GM12878 (cell line): ENCODE data around the gene FN1. TPM values are rescaled to one million over a fixed set of nuclear protein-coding genes. Genes with fewer than 3 reads are reported as not detected.

Experiments used
- ATAC-seq: fragments of 200-7000 bp; cut with Tn5 transposase; 3 replicates; pipeline ENCODE4 v1.9.1; 2020; ENCODE audit warnings: mild to moderate bottlenecking, moderate library complexity
- BruUV-seq: library from RNA; stranded (reverse); fragments of 400-500 nt; replicated peaks from 2 replicates; lab custom pipeline; 2021; lab: Mats Ljungman, UMichigan
- CTCF ChIA-PET: fragments of 300-600 bp; sonication (Branson Sonifier 250); formaldehyde crosslinking; extraction: SDS; loops from one replicate; lab custom pipeline; 2021; ENCODE audit warnings: inconsistent platforms; lab: Yijun Ruan, JAX
- POLR2A ChIA-PET: fragments of 350-600 bp; formaldehyde crosslinking; extraction: SDS; loops from one replicate; lab custom pipeline; 2021; ENCODE audit warnings: inconsistent platforms; lab: Charles Lee
- RAD21 ChIA-PET: fragments of 300-600 bp; sonication (Branson Sonifier 250); formaldehyde crosslinking; loops from one replicate; lab custom pipeline; 2023; ENCODE audit warnings: antibody characterized with exemption; ENCODE audit not compliant: unreplicated experiment; lab: Charles Lee
- SMC1A ChIA-PET: fragments of 300-600 bp; sonication (Branson Sonifier 250); formaldehyde crosslinking; loops from one replicate; lab custom pipeline; 2023; ENCODE audit not compliant: unreplicated experiment, uncharacterized antibody; lab: Charles Lee
- DNase-seq: peaks from one replicate; pipeline ENCODE4 v3.0.0-alpha.2; 2011; ENCODE audit warnings: low read depth, low spot score
- FAIRE-seq: peaks from 3 replicates; lab custom pipeline; 2011; peaks lifted over from hg19 to GRCh38; lab: Jason Lieb, UNC
- H2AFZ ChIP-seq: 2 replicates; pipeline ENCODE4 v1.6.0; 2011; ENCODE audit warnings: low read depth, low read length, control low read depth; ENCODE audit not compliant: control insufficient read depth
- H3K27ac ChIP-seq: 2 replicates; pipeline ENCODE4 v1.5.1; 2011; ENCODE audit warnings: control low read depth; ENCODE audit not compliant: control insufficient read depth, insufficient read depth
- H3K27me3 ChIP-seq, 2 experiments: replicated peaks in 1 of 2; 2 replicates each; pipeline versions ENCODE4 v1.6.0 to v1.6.1; 2011; ENCODE audit warnings: low read length in 1 of 2; ENCODE audit not compliant: control insufficient read depth in 2 of 2, insufficient read depth in 2 of 2
- H3K36me3 ChIP-seq, 2 experiments: 2 replicates each; pipeline ENCODE4 v1.5.1; 2011; ENCODE audit warnings: low read length in 1 of 2; ENCODE audit not compliant: control insufficient read depth in 2 of 2, insufficient read depth in 2 of 2
- H3K4me1 ChIP-seq: 2 replicates; pipeline ENCODE4 v1.6.1; 2011; ENCODE audit warnings: mild to moderate bottlenecking, low read length, moderate library complexity, mixed read lengths; ENCODE audit not compliant: control insufficient read depth, insufficient read depth
- H3K4me2 ChIP-seq: 2 replicates; pipeline ENCODE4 v1.6.0; 2011; ENCODE audit warnings: control low read depth; ENCODE audit not compliant: control insufficient read depth, insufficient read depth
- H3K4me3 ChIP-seq: fragments of 200-600 bp; sonication (generic); 2 replicates; pipeline ENCODE4 v1.5.1; 2016
- H3K79me2 ChIP-seq: 2 replicates; pipeline ENCODE4 v1.6.0; 2011; ENCODE audit warnings: low read length; ENCODE audit not compliant: control insufficient read depth, insufficient read depth
- H3K9ac ChIP-seq: 2 replicates; pipeline ENCODE4 v1.8.0; 2011; ENCODE audit warnings: low read length, control low read depth, mixed read lengths; ENCODE audit not compliant: control insufficient read depth, insufficient read depth
- H3K9me3 ChIP-seq: replicated peaks from 3 replicates; pipeline ENCODE4 v1.5.1; 2011; ENCODE audit warnings: mild to moderate bottlenecking, low read length; ENCODE audit not compliant: control insufficient read depth, insufficient read depth
- H4K20me1 ChIP-seq: 2 replicates; pipeline ENCODE4 v1.6.0; 2011; ENCODE audit not compliant: control insufficient read depth, insufficient read depth
- ATF7 ChIP-seq: fragments of 450-650 bp; IDR thresholded peaks from 2 replicates; pipeline ENCODE4 v1.6.1; 2016; ENCODE audit warnings: low read depth, mild to moderate bottlenecking
- BCL11A ChIP-seq: IDR thresholded peaks from 2 replicates; pipeline ENCODE4 v1.6.1; 2011; ENCODE audit warnings: low read depth, low read length
- DPF2 ChIP-seq: fragments of 450-650 bp; IDR thresholded peaks from 2 replicates; pipeline ENCODE4 v1.6.1; 2017; ENCODE audit warnings: mild to moderate bottlenecking
- EP300 ChIP-seq, 2 experiments: fragments of 150-350 bp in 1 of 2; IDR thresholded peaks; 2 replicates each; pipeline ENCODE4 v1.6.1; 2011 to 2012; ENCODE audit warnings: low read depth in 2 of 2, low read length in 2 of 2, borderline replicate concordance in 1 of 2, improper control_type of control experiment in 1 of 2, inconsistent platforms in 1 of 2; ENCODE audit not compliant: control insufficient read depth in 1 of 2
- GATAD2B ChIP-seq: fragments of 450-650 bp; conservative IDR thresholded peaks from 2 replicates; pipeline ENCODE4 v1.6.1; 2017; ENCODE audit warnings: low read depth, mild to moderate bottlenecking, moderate library complexity
- JUND ChIP-seq: IDR thresholded peaks from 2 replicates; pipeline ENCODE4 v1.6.1; 2012; ENCODE audit warnings: low read depth, mild to moderate bottlenecking, low read length, improper control_type of control experiment, moderate library complexity
- LARP7 ChIP-seq: fragments of 450-650 bp; IDR thresholded peaks from 2 replicates; pipeline ENCODE4 v1.6.1; 2017; ENCODE audit warnings: mild to moderate bottlenecking
- MTA2 ChIP-seq: fragments of 450-650 bp; IDR thresholded peaks from 2 replicates; pipeline ENCODE4 v1.6.1; 2016; ENCODE audit warnings: low read depth, mild to moderate bottlenecking, moderate library complexity
- MYC ChIP-seq: IDR thresholded peaks from 2 replicates; pipeline ENCODE4 v1.6.1; 2011; ENCODE audit warnings: mild to moderate bottlenecking, low read length, moderate library complexity, inconsistent platforms; ENCODE audit not compliant: insufficient read depth, insufficient replicate concordance, insufficient read length, severe bottlenecking
- NFIC ChIP-seq: IDR thresholded peaks from 2 replicates; pipeline ENCODE4 v1.6.1; 2012; ENCODE audit warnings: low read depth, mild to moderate bottlenecking, inconsistent platforms, low read length, moderate library complexity
- RELA ChIP-seq: fragments of 450-650 bp; IDR thresholded peaks from 2 replicates; pipeline ENCODE4 v1.8.0; 2014; ENCODE audit warnings: borderline replicate concordance; ENCODE audit not compliant: partially characterized antibody
- STAT1 ChIP-seq: fragments of 450-650 bp; conservative IDR thresholded peaks from 2 replicates; pipeline ENCODE4 v1.6.1; 2014; ENCODE audit warnings: antibody characterized with exemption, mild to moderate bottlenecking
- WGBS: methylation state at CpG from one replicate; pipeline ENCODE4 v1.1.6; 2016; ENCODE audit warnings: low lambda C conversion rate; ENCODE audit not compliant: insufficient replicate concordance, insufficient coverage; ENCODE audit errors: missing lambda C conversion rate; 5-methylcytosine and 5-hydroxymethylcytosine counted together
- in situ Hi-C: fragments of 300-500 bp; cut with MboI; formaldehyde crosslinking; loops from 9 replicates; pipeline ENCODE4 v1.14.3; 2018; ENCODE audit warnings: mixed read lengths
- intact Hi-C: fragments of 100-400 bp; cut with micrococcal nuclease; formaldehyde crosslinking; loops from one replicate; pipeline ENCODE4 v1.14.2; 2022; ENCODE audit not compliant: unreplicated experiment
- polyA plus RNA-seq, 11 experiments: library from polyadenylated mRNA; depleted of rRNA in 4 of 11; unstranded in 6 of 11; stranded (reverse) in 5 of 11; fragments of >200 nt; fragmentation: Nextera tagmentation in 4 of 11; fragmentation: Illumina TruSeq in 1 of 11; extraction: Ambion mirVana in 4 of 11; extraction: Trizol in 1 of 11; gene quantifications; 1 replicate in 1 of 11; 2 replicates in 10 of 11; pipeline versions ENCODE4 v1.2.1 to v1.2.3, GENCODE V29; 2011 to 2016; ENCODE audit warnings: inconsistent platforms in 2 of 11, missing spikeins in 2 of 11, low read depth in 1 of 11
- total RNA-seq, 4 experiments: library from RNA; depleted of rRNA in 3 of 4; stranded (reverse); fragments of >200 nt in 3 of 4; fragmentation: Illumina TruSeq in 1 of 4; extraction: Trizol in 1 of 4; gene quantifications; 2 replicates each; pipeline versions ENCODE4 v1.2.1 to v1.2.3, GENCODE V29; 2013 to 2021
- TF ChIP-seq, protein P1 (sequence below): IDR thresholded peaks from 2 replicates; pipeline ENCODE4 v1.6.1; 2011; ENCODE audit warnings: low read depth, low read length, improper control_type of control experiment, borderline replicate concordance
- TF ChIP-seq, protein P2 (sequence below): fragments of 450-650 bp; IDR thresholded peaks from 2 replicates; pipeline ENCODE4 v1.6.1; 2017; ENCODE audit warnings: mild to moderate bottlenecking, moderate library complexity

Gene FN1
- total and polyA plus RNA-seq, 10 of the 15 experiments (the other 5 are each of a cell fraction or from before 2014, with no cell fraction given), result 0.60 to 9.4 (median 1.5) TPM

DNA sequence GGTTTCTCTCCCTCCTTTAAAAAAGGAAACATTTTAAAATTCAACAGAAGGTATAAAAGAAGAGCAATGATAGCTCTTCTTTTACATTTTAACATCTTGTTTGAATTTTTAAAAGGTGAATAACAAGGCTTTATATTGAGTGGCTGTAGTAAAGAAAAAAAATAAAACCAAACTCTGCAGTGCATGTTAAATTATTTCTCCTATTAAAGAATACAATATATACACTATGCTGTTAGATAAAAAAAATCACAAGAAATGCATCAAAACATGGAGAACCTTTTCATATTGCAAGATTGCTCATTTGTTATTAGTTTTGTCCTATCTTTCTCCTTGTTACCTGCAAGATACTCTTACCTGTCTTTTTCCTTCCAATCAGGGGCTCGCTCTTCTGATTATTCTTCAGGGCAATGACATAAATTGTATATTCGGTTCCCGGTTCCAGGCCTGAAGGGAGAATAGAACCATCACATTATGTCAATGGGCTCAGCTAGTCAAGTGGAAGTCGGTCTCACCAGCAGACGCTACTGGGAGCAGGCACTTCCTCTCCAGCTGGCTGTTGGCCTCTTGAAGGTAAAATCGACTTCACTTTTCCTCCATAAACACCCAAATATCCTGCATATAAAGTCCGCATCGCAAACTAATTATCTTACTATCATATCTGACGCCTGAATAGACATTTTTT is 62.8 kb downstream of the FN1 start:
- DNase-seq (no peak), ATAC-seq (no peak), FAIRE-seq (no peak)
- Histone ChIP-seq H3K9me3 (no peaks in the 10 kb centered on the region; the same call in 1 of the 3 replicates), H4K20me1 (no peaks in the 10 kb centered on the region), H3K27ac (no peak overlapping the region), H3K9ac (no peak overlapping the region), H3K79me2 (no peaks in the 10 kb centered on the region), H3K4me2 (no peak overlapping the region), H3K36me3 (no peaks in the 10 kb centered on the region; a peak in 1 of 4 replicates), H2AFZ (no peak overlapping the region), H3K27me3 (no peaks in the 10 kb centered on the region), H3K4me3 (no peak overlapping the region), H3K4me1 (no peaks in the 10 kb centered on the region)
- 98% methylated on average over 9 of the region's 9 CpGs for WGBS
- no TSS peak for BruUV-seq
- ChIA-PET RAD21 (interaction anchor here (0.6 kb wide), 1 partner anchor 36 kb away, joined by 3 read pairs; no protein-coding TSS in a partner anchor), CTCF (interaction anchor here (1.0 to 1.1 kb wide), 2 partner anchors 9 to 11 kb away, joined by 3 read pairs; no protein-coding TSS in a partner anchor), POLR2A (interaction anchor here (0.6 kb wide), 2 partner anchors 39 to 1007 kb away, joined by 3 to 6 read pairs; no protein-coding TSS in a partner anchor), SMC1A (interaction anchor here (1.0 kb wide), 1 partner anchor 47 kb away, joined by 3 read pairs; no protein-coding TSS in a partner anchor)
- intact Hi-C loops, result no loop called here
- TF ChIP-seq GATAD2B (no peak), NFIC (no peak), EP300 (IDR thresholded peaks at IDR 0.05; ENCODE audit: borderline replicate concordance in 1 of 2, control insufficient read depth in 1 of 2, low read depth in 2 of 2, low read length in 2 of 2) (no peak), DPF2 (no peak), BCL11A (no peak), MYC (no peak), RELA (no peak), ATF7 (no peak), LARP7 (no peak), JUND (no peak), STAT1 (no peak), MTA2 (no peak)
- TF ChIP-seq, protein P1, sequence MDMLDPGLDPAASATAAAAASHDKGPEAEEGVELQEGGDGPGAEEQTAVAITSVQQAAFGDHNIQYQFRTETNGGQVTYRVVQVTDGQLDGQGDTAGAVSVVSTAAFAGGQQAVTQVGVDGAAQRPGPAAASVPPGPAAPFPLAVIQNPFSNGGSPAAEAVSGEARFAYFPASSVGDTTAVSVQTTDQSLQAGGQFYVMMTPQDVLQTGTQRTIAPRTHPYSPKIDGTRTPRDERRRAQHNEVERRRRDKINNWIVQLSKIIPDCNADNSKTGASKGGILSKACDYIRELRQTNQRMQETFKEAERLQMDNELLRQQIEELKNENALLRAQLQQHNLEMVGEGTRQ, result no peak
- TF ChIP-seq, protein P2, sequence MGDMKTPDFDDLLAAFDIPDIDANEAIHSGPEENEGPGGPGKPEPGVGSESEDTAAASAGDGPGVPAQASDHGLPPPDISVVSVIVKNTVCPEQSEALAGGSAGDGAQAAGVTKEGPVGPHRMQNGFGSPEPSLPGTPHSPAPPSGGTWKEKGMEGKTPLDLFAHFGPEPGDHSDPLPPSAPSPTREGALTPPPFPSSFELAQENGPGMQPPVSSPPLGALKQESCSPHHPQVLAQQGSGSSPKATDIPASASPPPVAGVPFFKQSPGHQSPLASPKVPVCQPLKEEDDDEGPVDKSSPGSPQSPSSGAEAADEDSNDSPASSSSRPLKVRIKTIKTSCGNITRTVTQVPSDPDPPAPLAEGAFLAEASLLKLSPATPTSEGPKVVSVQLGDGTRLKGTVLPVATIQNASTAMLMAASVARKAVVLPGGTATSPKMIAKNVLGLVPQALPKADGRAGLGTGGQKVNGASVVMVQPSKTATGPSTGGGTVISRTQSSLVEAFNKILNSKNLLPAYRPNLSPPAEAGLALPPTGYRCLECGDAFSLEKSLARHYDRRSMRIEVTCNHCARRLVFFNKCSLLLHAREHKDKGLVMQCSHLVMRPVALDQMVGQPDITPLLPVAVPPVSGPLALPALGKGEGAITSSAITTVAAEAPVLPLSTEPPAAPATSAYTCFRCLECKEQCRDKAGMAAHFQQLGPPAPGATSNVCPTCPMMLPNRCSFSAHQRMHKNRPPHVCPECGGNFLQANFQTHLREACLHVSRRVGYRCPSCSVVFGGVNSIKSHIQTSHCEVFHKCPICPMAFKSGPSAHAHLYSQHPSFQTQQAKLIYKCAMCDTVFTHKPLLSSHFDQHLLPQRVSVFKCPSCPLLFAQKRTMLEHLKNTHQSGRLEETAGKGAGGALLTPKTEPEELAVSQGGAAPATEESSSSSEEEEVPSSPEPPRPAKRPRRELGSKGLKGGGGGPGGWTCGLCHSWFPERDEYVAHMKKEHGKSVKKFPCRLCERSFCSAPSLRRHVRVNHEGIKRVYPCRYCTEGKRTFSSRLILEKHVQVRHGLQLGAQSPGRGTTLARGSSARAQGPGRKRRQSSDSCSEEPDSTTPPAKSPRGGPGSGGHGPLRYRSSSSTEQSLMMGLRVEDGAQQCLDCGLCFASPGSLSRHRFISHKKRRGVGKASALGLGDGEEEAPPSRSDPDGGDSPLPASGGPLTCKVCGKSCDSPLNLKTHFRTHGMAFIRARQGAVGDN, result no peak
- in situ Hi-C loops, result no loop called here
